Transverse colon (tissue), 4 donors: Measurements from ENCODE around the gene PI4KA.

Source experiments
- EP300 ChIP-seq: sonication (generic); formaldehyde crosslinking; IDR thresholded peaks from one replicate; pipeline ENCODE4 v1.6.1; 2017; ENCODE audit warnings: antibody characterized with exemption, low read depth
- POLR2A ChIP-seq: fragments of 450-650 bp; IDR thresholded peaks from one replicate; pipeline ENCODE4 v1.6.1; 2016; ENCODE audit warnings: antibody characterized with exemption, mild to moderate bottlenecking, moderate library complexity
- POLR2AphosphoS5 ChIP-seq, 3 donors: sonication (generic); formaldehyde crosslinking; IDR thresholded peaks; one replicate each; pipeline ENCODE4 v1.6.1; 2016; ENCODE audit warnings: antibody characterized with exemption in 3 of 3
- TF ChIP-seq, protein P1 (sequence below), 5 experiments: fragments of 200-600 bp in 3 of 5; fragments of 450-650 bp in 2 of 5; sonication (generic) in 3 of 5; IDR thresholded peaks; 1 replicate in 2 of 5; 2 replicates in 3 of 5; pipeline ENCODE4 v1.5.1; 2016 to 2017; ENCODE audit warnings: antibody characterized with exemption in 5 of 5, inconsistent platforms in 3 of 5, mild to moderate bottlenecking in 2 of 5, moderate library complexity in 1 of 5

DNA sequence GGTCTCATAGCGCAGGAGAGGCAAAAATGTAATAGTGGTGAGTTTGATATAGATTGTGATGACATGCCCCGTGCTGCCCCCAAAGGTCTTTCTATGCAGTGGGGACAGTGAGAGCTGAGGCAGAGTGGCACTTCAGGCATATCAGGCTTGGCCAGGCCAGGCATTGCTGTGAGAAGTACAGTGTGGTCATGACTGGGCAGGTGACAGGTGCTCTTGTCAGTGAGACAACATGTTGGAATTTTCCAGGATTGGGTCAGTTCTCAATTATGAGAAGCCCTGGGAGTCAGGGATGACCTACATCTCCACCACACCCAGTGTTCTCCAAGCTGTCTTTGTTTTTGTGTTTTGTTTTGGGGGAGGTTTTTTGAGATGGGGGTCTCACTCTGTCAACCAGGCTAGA lies 3.9 kb upstream of the PI4KA start:
- TF ChIP-seq, protein P1, sequence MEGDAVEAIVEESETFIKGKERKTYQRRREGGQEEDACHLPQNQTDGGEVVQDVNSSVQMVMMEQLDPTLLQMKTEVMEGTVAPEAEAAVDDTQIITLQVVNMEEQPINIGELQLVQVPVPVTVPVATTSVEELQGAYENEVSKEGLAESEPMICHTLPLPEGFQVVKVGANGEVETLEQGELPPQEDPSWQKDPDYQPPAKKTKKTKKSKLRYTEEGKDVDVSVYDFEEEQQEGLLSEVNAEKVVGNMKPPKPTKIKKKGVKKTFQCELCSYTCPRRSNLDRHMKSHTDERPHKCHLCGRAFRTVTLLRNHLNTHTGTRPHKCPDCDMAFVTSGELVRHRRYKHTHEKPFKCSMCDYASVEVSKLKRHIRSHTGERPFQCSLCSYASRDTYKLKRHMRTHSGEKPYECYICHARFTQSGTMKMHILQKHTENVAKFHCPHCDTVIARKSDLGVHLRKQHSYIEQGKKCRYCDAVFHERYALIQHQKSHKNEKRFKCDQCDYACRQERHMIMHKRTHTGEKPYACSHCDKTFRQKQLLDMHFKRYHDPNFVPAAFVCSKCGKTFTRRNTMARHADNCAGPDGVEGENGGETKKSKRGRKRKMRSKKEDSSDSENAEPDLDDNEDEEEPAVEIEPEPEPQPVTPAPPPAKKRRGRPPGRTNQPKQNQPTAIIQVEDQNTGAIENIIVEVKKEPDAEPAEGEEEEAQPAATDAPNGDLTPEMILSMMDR (IDR thresholded peaks at IDR 0.05): no peak
- TF ChIP-seq POLR2AphosphoS5 (IDR thresholded peaks at IDR 0.05): no peak
- no peak for TF ChIP-seq POLR2A
- no peak for TF ChIP-seq EP300
